Transverse colon (tissue), 4 donors: ENCODE data around the gene BCAR3. TPM values are rescaled to one million over a fixed set of nuclear protein-coding genes. Genes with fewer than 3 reads are reported as not detected.

Experiments
- DNase-seq: peaks from one replicate; pipeline ENCODE4 v3.0.0-alpha.2; 2019
- H3K27ac ChIP-seq, 4 donors: fragments of 200-600 bp; sonication (generic); 2 replicates each; pipeline ENCODE4 v1.5.1; 2016 to 2018; ENCODE audit warnings: inconsistent platforms in 4 of 4
- H3K27me3 ChIP-seq: fragments of 200-600 bp; sonication (generic); 2 replicates; pipeline ENCODE4 v1.5.1; 2017; ENCODE audit warnings: inconsistent platforms
- H3K36me3 ChIP-seq, 4 donors: fragments of 200-600 bp; sonication (generic); 2 replicates each; pipeline ENCODE4 v1.5.1; 2017 to 2019; ENCODE audit warnings: inconsistent platforms in 4 of 4
- H3K4me1 ChIP-seq, 4 donors: fragments of 200-600 bp; sonication (generic); 2 replicates each; pipeline ENCODE4 v1.5.1; 2017 to 2020; ENCODE audit warnings: inconsistent platforms in 4 of 4
- H3K4me3 ChIP-seq, 4 donors: fragments of 200-600 bp; sonication (generic); 1 replicate in 1 of 4; 2 replicates in 3 of 4; pipeline versions ENCODE4 v1.5.1 to v1.6.1; 2017 to 2019; ENCODE audit warnings: inconsistent platforms in 4 of 4
- H3K9me3 ChIP-seq, 2 donors: fragments of 200-600 bp; sonication (generic); 2 replicates each; pipeline ENCODE4 v1.5.1; 2017 to 2019; ENCODE audit warnings: inconsistent platforms in 2 of 2
- CTCF ChIP-seq, 5 experiments: fragments of 200-600 bp in 3 of 5; fragments of 450-650 bp in 2 of 5; sonication (generic) in 3 of 5; IDR thresholded peaks; 1 replicate in 2 of 5; 2 replicates in 3 of 5; pipeline ENCODE4 v1.5.1; 2016 to 2017; ENCODE audit warnings: antibody characterized with exemption in 5 of 5, inconsistent platforms in 3 of 5, mild to moderate bottlenecking in 2 of 5, moderate library complexity in 1 of 5
- EP300 ChIP-seq: sonication (generic); formaldehyde crosslinking; IDR thresholded peaks from one replicate; pipeline ENCODE4 v1.6.1; 2017; ENCODE audit warnings: antibody characterized with exemption, low read depth
- POLR2A ChIP-seq: fragments of 450-650 bp; IDR thresholded peaks from one replicate; pipeline ENCODE4 v1.6.1; 2016; ENCODE audit warnings: antibody characterized with exemption, mild to moderate bottlenecking, moderate library complexity
- POLR2AphosphoS5 ChIP-seq, 3 donors: sonication (generic); formaldehyde crosslinking; IDR thresholded peaks; one replicate each; pipeline ENCODE4 v1.6.1; 2016; ENCODE audit warnings: antibody characterized with exemption in 3 of 3
- WGBS, 2 donors: methylation state at CpG; one replicate each; pipeline ENCODE4 v1.1.5; 2018; ENCODE audit warnings: low coverage in 1 of 2; 5-methylcytosine and 5-hydroxymethylcytosine counted together
- in situ Hi-C, 4 donors: fragments of 200-750 bp; cut with MboI; loops; one replicate each; pipeline versions ENCODE4 v1.15.0 to v1.15.1; 2017; ENCODE audit warnings: low sequenced_read_pairs in 3 of 4, low pct_ligation_motif_present in 1 of 4, low pct_unique_long_range_greater_than_20kb in 1 of 4
- intact Hi-C: fragments of 100-400 bp; cut with DNase I; formaldehyde crosslinking; loops from one replicate; pipeline ENCODE4 v1.15.1; 2023; ENCODE audit warnings: low total_unique reads
- total RNA-seq, 4 donors: library from RNA; depleted of rRNA; stranded (reverse); fragments of >200 nt; gene quantifications; one replicate each; pipeline ENCODE4 v1.1.0, GENCODE V29; 2016

The BCAR3 gene
- total RNA-seq, 4 donors from 2014 or later: 12.3 to 71.7 (median 40.5) TPM

- 97 to 100% methylated on average over 1 to 7 of the region's 7 CpGs for WGBS, 2 donors
- Histone ChIP-seq H3K4me1 (no peaks in the 10 kb centered on the region), H3K27me3 (no peaks in the 10 kb centered on the region), H3K27ac (no peak overlapping the region), H3K36me3 (no peaks in the 10 kb centered on the region), H3K9me3 (no peaks in the 10 kb centered on the region), H3K4me3 (no peak overlapping the region)
- DNase-seq: no peak
- intact Hi-C loops (no loop called here), in situ Hi-C loops (no loop called here)
- TF ChIP-seq CTCF (IDR thresholded peaks at IDR 0.05): no peak
- no peak for TF ChIP-seq POLR2A
- no peak for TF ChIP-seq EP300
- TF ChIP-seq POLR2AphosphoS5 (IDR thresholded peaks at IDR 0.05): no peak
Observed at GRCh38 chr1:93720956-93721626, 39.5 kb upstream of the BCAR3 start.

GRCh38 chr1:93717640-93718039 is 36.0 kb upstream of the BCAR3 start:
- Histone ChIP-seq H3K4me3 (no peak overlapping the region), H3K9me3 (no peaks in the 10 kb centered on the region), H3K36me3 (no peaks in the 10 kb centered on the region), H3K27me3 (no peaks in the 10 kb centered on the region), H3K4me1 (no peaks in the 10 kb centered on the region), H3K27ac (no peak overlapping the region)
- TF ChIP-seq POLR2AphosphoS5 (IDR thresholded peaks at IDR 0.05) (no peak), POLR2A (no peak), EP300 (no peak)
- no peak for DNase-seq
- in situ Hi-C loops (no loop called here), intact Hi-C loops (no loop called here)
- WGBS, 2 donors: 91 to 96% methylated on average over 3 to 7 of the region's 7 CpGs

GRCh38 chr1:93716941-93717368 is 35.3 kb upstream of the BCAR3 start:
- intact Hi-C loops: no loop called here
- Histone ChIP-seq H3K9me3 (no peaks in the 10 kb centered on the region), H3K27me3 (no peaks in the 10 kb centered on the region), H3K4me3 (no peak overlapping the region), H3K4me1 (no peaks in the 10 kb centered on the region), H3K36me3 (no peaks in the 10 kb centered on the region), H3K27ac (no peak overlapping the region)
- no peak for DNase-seq
- in situ Hi-C loops: no loop called here
- 91% methylated on average over 2 of the region's 2 CpGs; no CpG with 5 or more reads in 1 of the 2 donors for WGBS, 2 donors
- TF ChIP-seq POLR2AphosphoS5 (IDR thresholded peaks at IDR 0.05): no peak
- TF ChIP-seq EP300: no peak
- TF ChIP-seq CTCF (IDR thresholded peaks at IDR 0.05): no peak
- no peak for TF ChIP-seq POLR2A

GRCh38 chr1:93716163-93716562 is 34.5 kb upstream of the BCAR3 start:
- intact Hi-C loops (no loop called here), in situ Hi-C loops (no loop called here)
- Histone ChIP-seq H3K4me1 (no peaks in the 10 kb centered on the region), H3K27me3 (no peaks in the 10 kb centered on the region), H3K36me3 (no peaks in the 10 kb centered on the region), H3K4me3 (no peak overlapping the region), H3K9me3 (no peaks in the 10 kb centered on the region), H3K27ac (no peak overlapping the region)
- 79 to 89% methylated on average over 1 of the region's 1 CpG for WGBS, 2 donors
- TF ChIP-seq CTCF (IDR thresholded peaks at IDR 0.05) (no peak), POLR2A (no peak), POLR2AphosphoS5 (IDR thresholded peaks at IDR 0.05) (no peak), EP300 (no peak)
- no peak for DNase-seq
